HepG2 (cell line): Measurements from ENCODE around the gene CCDC85C. TPM values are rescaled to one million over a fixed set of nuclear protein-coding genes. Genes with fewer than 3 reads are reported as not detected.

Experiments
- BATF2 ChIP-seq: sonication (generic); formaldehyde crosslinking; IDR thresholded peaks from 2 replicates; pipeline ENCODE4 v1.8.0; 2022; ENCODE audit warnings: mild to moderate bottlenecking, missing genetic modification reagents, moderate library complexity
- BHLHE40 ChIP-seq: IDR thresholded peaks from 2 replicates; pipeline ENCODE4 v1.6.1; 2011; ENCODE audit warnings: low read length, improper control_type of control experiment
- CCAR2 ChIP-seq: fragments of 200-400 bp; formaldehyde crosslinking; optimal IDR thresholded peaks from 2 replicates; pipeline ENCODE3; 2018; ENCODE audit warnings: low read depth, mild to moderate bottlenecking, low read length, moderate library complexity
- ELF1 ChIP-seq: sonication (generic); formaldehyde crosslinking; IDR thresholded peaks from 2 replicates; pipeline ENCODE4 v1.4.0; 2020; ENCODE audit warnings: missing genetic modification reagents
- FOXJ3 ChIP-seq: sonication (generic); formaldehyde crosslinking; IDR thresholded peaks from 2 replicates; pipeline ENCODE4 v1.4.0; 2020; ENCODE audit warnings: missing genetic modification reagents, mild to moderate bottlenecking, borderline replicate concordance
- GPBP1L1 ChIP-seq: sonication (generic); formaldehyde crosslinking; IDR thresholded peaks from 2 replicates; pipeline ENCODE4 v1.5.0; 2020; ENCODE audit warnings: mild to moderate bottlenecking, missing genetic modification reagents
- NFATC3 ChIP-seq: sonication (generic); formaldehyde crosslinking; IDR thresholded peaks from 2 replicates; pipeline ENCODE4 v1.5.1; 2020; ENCODE audit warnings: mild to moderate bottlenecking, missing genetic modification reagents
- PBX3 ChIP-seq: sonication (generic); formaldehyde crosslinking; IDR thresholded peaks from 2 replicates; pipeline ENCODE4 v1.8.1; 2023; ENCODE audit warnings: missing genetic modification reagents, inconsistent platforms, borderline replicate concordance
- PRPF4 ChIP-seq: fragments of 200-400 bp; formaldehyde crosslinking; IDR thresholded peaks from 2 replicates; pipeline ENCODE4 v1.6.1; 2016; ENCODE audit warnings: low read length, low read depth; ENCODE audit not compliant: poor library complexity, severe bottlenecking
- SAP130 ChIP-seq: IDR thresholded peaks from 2 replicates; pipeline ENCODE4 v1.6.1; 2016; ENCODE audit warnings: low read depth
- TBP ChIP-seq: sonication (generic); formaldehyde crosslinking; IDR thresholded peaks from 2 replicates; pipeline ENCODE4 v1.5.0; 2020; ENCODE audit warnings: missing genetic modification reagents
- ZNF160 ChIP-seq: sonication (generic); formaldehyde crosslinking; IDR thresholded peaks from 2 replicates; pipeline ENCODE4 v1.8.0; 2022; ENCODE audit warnings: mild to moderate bottlenecking, inconsistent platforms, missing genetic modification reagents
- ZNF232 ChIP-seq: sonication (generic); formaldehyde crosslinking; IDR thresholded peaks from 2 replicates; pipeline ENCODE4 v1.4.0; 2020; ENCODE audit warnings: missing genetic modification reagents, borderline replicate concordance
- ZNF644 ChIP-seq: IDR thresholded peaks from 2 replicates; pipeline ENCODE4 v1.6.1; 2016; ENCODE audit warnings: low read depth
- ZNF672 ChIP-seq: sonication (generic); formaldehyde crosslinking; IDR thresholded peaks from 2 replicates; pipeline ENCODE4 v1.8.1; 2022; ENCODE audit warnings: missing genetic modification reagents
- polyA plus RNA-seq, 8 experiments: library from polyadenylated mRNA; depleted of rRNA in 3 of 8; stranded (reverse) in 7 of 8; unstranded in 1 of 8; fragments of >200 nt; fragmentation: Illumina TruSeq in 4 of 8; extraction: Trizol in 4 of 8; gene quantifications; 2 replicates each; pipeline versions ENCODE4 v1.2.1 to v1.2.3, GENCODE V29; 2011 to 2016; ENCODE audit warnings: low read depth in 4 of 8, missing spikeins in 1 of 8, mixed read lengths in 1 of 8; ENCODE audit not compliant: insufficient read depth in 1 of 8
- total RNA-seq, 5 experiments: library from RNA; depleted of rRNA; stranded (reverse); fragments of >200 nt; fragmentation: Illumina TruSeq; extraction: Trizol; gene quantifications; 2 replicates each; pipeline ENCODE4 v1.2.3, GENCODE V29; 2016; ENCODE audit warnings: low read depth in 1 of 5
- TF ChIP-seq, protein P1 (sequence below): sonication (generic); formaldehyde crosslinking; IDR thresholded peaks from 2 replicates; pipeline ENCODE4 v1.8.0; 2022; ENCODE audit warnings: mild to moderate bottlenecking, missing genetic modification reagents; ENCODE audit not compliant: insufficient replicate concordance
- TF ChIP-seq, protein P2 (sequence below): sonication (generic); formaldehyde crosslinking; IDR thresholded peaks from 2 replicates; pipeline ENCODE4 v1.5.0; 2020; ENCODE audit warnings: missing genetic modification reagents
- TF ChIP-seq, protein P3 (sequence below): IDR thresholded peaks from 2 replicates; pipeline ENCODE4 v1.6.1; 2018; ENCODE audit warnings: missing genetic modification reagents, mild to moderate bottlenecking, missing compliant biosample characterization

The CCDC85C gene
- total and polyA plus RNA-seq, 2 of the 13 experiments (the other 11 are each of a cell fraction or from before 2014, with no cell fraction given): 18.8 to 43.8 TPM

DNA sequence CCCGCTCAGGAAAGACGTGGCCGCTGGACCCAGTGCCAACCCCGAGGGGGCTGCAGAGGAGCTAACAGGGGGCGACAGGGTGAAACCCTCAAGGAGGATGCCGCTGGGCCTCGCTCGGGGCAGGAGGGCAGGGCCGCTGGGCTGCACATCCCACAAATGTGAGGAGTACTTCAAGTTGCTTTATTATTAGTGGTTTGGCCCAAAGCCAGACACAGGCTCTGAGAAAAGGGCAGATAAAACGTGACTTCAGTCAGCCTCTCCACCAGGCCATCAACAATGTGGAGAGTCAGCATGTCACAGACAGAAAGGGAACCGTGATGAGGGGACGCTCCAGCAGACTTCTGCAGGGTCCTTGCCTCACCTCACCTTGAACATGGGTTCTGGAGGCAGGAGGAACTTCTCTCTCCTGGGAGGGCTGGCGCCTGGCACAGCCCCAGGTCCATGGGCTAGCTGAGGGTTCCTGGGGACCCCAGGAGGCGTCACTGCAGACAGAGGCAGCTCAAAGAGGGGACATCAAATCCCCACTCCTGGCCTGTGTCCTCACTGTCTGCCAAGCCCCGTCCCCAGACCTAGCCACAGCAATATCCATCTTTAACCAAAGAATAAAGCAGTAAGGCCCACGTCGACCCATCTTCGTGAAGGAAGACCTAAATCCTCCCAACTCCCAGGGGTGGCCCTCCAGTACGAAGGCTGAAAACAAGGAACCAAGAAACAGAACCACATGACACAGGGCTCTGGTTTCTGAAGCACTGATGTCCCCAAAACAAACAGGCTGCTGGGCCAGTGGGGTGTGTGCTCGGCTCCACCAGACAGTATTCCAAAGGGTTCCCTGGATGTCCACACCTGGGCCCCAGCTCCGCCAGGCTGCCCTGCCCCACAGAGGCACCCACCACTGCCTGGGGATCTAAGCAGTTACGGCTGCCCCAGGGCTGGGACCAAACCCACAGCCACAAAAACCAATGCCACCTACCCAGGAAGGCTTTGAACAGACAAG is 35.1 kb downstream of the CCDC85C start (continued):
- TF ChIP-seq PBX3 (CRISPR knock-in tag) (no peak), ZNF160 (CRISPR knock-in tag) (no peak), GPBP1L1 (no peak), ZNF644 (no peak), ZNF672 (no peak), FOXJ3 (no peak), NFATC3 (CRISPR knock-in tag) (no peak), SAP130 (0 out of 2 replicates have a peak, but pooled peaks have one; percentile 4), CCAR2 (no peak), PRPF4 (no peak), ELF1 (CRISPR knock-in tag) (no peak), BHLHE40 (0 out of 2 replicates have a peak, but pooled peaks have one; percentile 7), TBP (CRISPR knock-in tag) (no peak), ZNF232 (0 out of 2 replicates have a peak, but pooled peaks have one; percentile 28), BATF2 (CRISPR knock-in tag) (no peak)
- TF ChIP-seq, protein P1, sequence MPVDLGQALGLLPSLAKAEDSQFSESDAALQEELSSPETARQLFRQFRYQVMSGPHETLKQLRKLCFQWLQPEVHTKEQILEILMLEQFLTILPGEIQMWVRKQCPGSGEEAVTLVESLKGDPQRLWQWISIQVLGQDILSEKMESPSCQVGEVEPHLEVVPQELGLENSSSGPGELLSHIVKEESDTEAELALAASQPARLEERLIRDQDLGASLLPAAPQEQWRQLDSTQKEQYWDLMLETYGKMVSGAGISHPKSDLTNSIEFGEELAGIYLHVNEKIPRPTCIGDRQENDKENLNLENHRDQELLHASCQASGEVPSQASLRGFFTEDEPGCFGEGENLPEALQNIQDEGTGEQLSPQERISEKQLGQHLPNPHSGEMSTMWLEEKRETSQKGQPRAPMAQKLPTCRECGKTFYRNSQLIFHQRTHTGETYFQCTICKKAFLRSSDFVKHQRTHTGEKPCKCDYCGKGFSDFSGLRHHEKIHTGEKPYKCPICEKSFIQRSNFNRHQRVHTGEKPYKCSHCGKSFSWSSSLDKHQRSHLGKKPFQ (CRISPR knock-in tag): no peak
- TF ChIP-seq, protein P2, sequence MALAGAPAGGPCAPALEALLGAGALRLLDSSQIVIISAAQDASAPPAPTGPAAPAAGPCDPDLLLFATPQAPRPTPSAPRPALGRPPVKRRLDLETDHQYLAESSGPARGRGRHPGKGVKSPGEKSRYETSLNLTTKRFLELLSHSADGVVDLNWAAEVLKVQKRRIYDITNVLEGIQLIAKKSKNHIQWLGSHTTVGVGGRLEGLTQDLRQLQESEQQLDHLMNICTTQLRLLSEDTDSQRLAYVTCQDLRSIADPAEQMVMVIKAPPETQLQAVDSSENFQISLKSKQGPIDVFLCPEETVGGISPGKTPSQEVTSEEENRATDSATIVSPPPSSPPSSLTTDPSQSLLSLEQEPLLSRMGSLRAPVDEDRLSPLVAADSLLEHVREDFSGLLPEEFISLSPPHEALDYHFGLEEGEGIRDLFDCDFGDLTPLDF (CRISPR knock-in tag): no peak
- TF ChIP-seq, protein P3, sequence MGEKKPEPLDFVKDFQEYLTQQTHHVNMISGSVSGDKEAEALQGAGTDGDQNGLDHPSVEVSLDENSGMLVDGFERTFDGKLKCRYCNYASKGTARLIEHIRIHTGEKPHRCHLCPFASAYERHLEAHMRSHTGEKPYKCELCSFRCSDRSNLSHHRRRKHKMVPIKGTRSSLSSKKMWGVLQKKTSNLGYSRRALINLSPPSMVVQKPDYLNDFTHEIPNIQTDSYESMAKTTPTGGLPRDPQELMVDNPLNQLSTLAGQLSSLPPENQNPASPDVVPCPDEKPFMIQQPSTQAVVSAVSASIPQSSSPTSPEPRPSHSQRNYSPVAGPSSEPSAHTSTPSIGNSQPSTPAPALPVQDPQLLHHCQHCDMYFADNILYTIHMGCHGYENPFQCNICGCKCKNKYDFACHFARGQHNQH (CRISPR knock-in tag): no peak
